H1 (cell line): ENCODE results near the gene TEX101.

Source experiments
- CREB1 ChIP-seq: IDR thresholded peaks from 2 replicates; pipeline ENCODE4 v1.6.1; 2012; ENCODE audit warnings: inconsistent platforms
- EGR1 ChIP-seq: IDR thresholded peaks from 2 replicates; pipeline ENCODE4 v1.6.1; 2011; ENCODE audit warnings: low read depth, low read length, borderline replicate concordance
- EZH2 ChIP-seq: fragments of 200-600 bp; sonication (generic); IDR thresholded peaks from 2 replicates; pipeline ENCODE4 v1.7.1; 2012; ENCODE audit warnings: low read depth, mild to moderate bottlenecking, moderate library complexity, low read length, inconsistent platforms; ENCODE audit not compliant: severe bottlenecking
- JUND ChIP-seq: IDR thresholded peaks from 2 replicates; pipeline ENCODE4 v1.6.1; 2011; ENCODE audit warnings: mild to moderate bottlenecking, improper control_type of control experiment, low read length
- KDM5A ChIP-seq: fragments of 200-600 bp; IDR thresholded peaks from 2 replicates; pipeline ENCODE4 v1.7.1; 2012; ENCODE audit warnings: mild to moderate bottlenecking, low read length, inconsistent platforms, mixed read lengths
- PHF8 ChIP-seq: fragments of 200-600 bp; sonication (generic); conservative IDR thresholded peaks from 2 replicates; pipeline ENCODE4 v1.7.1; 2012; ENCODE audit warnings: low read depth, mild to moderate bottlenecking, inconsistent platforms, low read length, moderate library complexity
- POLR2AphosphoS5 ChIP-seq: IDR thresholded peaks from 2 replicates; pipeline ENCODE4 v1.6.1; 2011; ENCODE audit warnings: low read depth, low read length
- RBBP5 ChIP-seq: IDR thresholded peaks from 2 replicates; pipeline ENCODE4 v1.7.1; 2012; ENCODE audit warnings: low read depth, mild to moderate bottlenecking, inconsistent platforms, low read length, moderate library complexity, borderline replicate concordance
- RFX5 ChIP-seq: IDR thresholded peaks from 2 replicates; pipeline ENCODE4 v1.6.1; 2011; ENCODE audit warnings: low read depth, low read length, improper control_type of control experiment, borderline replicate concordance
- RNF2 ChIP-seq: fragments of 200-900, 300-1000 bp; sonication (generic); IDR thresholded peaks from 2 replicates; pipeline ENCODE4 v1.7.1; 2016; ENCODE audit warnings: borderline replicate concordance, low read depth, mild to moderate bottlenecking, antibody characterized with exemption, low read length; ENCODE audit not compliant: poor library complexity, severe bottlenecking; ENCODE audit errors: missing control alignments
- SRF ChIP-seq: IDR thresholded peaks from 2 replicates; pipeline ENCODE4 v1.6.1; 2011; ENCODE audit warnings: mild to moderate bottlenecking, low read depth, low read length, moderate library complexity
- ZNF274 ChIP-seq: IDR thresholded peaks from 2 replicates; pipeline ENCODE4 v1.7.0; 2012; ENCODE audit warnings: low read length, borderline replicate concordance; ENCODE audit errors: extremely low read depth
- TF ChIP-seq, protein P1 (sequence below): IDR thresholded peaks from 2 replicates; pipeline ENCODE4 v1.6.1; 2012; ENCODE audit warnings: low read length, inconsistent platforms
- TF ChIP-seq, protein P2 (sequence below), 3 experiments: IDR thresholded peaks; 1 replicate in 2 of 3; 2 replicates in 1 of 3; pipeline versions ENCODE4 v1.5.1 to v1.6.1; 2011; ENCODE audit warnings: low read length in 3 of 3, mild to moderate bottlenecking in 3 of 3, inconsistent platforms in 2 of 3, low read depth in 1 of 3, moderate library complexity in 1 of 3; ENCODE audit not compliant: insufficient read depth in 1 of 3; ENCODE audit errors: control extremely low read depth in 1 of 3

DNA sequence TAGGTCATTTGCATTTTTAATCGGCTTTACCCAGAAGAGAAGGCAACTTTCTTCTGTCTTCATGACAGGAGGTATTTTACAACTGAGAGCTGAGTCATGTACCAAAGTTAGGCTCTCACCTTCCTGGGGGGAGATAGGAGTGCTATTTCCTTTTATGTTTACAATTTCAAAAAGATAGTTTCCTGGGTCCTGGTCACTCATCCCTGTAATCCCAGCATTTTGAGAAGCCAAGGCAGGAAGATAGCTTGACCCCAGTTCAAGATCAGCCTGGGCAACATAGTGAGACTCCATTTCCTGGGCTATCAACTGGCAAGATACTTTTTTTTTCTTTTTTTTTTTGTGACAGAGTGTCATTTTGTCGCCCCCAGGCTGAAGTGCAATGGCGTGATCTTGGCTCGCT lies 43.1 kb downstream of the TEX101 start:
- TF ChIP-seq CREB1 (no peak), EZH2 (no peak), RBBP5 (no peak), POLR2AphosphoS5 (no peak), EGR1 (no peak), JUND (no peak), KDM5A (no peak), SRF (no peak), RNF2 (no peak), RFX5 (no peak), PHF8 (no peak), ZNF274 (no peak)
- TF ChIP-seq, protein P1, sequence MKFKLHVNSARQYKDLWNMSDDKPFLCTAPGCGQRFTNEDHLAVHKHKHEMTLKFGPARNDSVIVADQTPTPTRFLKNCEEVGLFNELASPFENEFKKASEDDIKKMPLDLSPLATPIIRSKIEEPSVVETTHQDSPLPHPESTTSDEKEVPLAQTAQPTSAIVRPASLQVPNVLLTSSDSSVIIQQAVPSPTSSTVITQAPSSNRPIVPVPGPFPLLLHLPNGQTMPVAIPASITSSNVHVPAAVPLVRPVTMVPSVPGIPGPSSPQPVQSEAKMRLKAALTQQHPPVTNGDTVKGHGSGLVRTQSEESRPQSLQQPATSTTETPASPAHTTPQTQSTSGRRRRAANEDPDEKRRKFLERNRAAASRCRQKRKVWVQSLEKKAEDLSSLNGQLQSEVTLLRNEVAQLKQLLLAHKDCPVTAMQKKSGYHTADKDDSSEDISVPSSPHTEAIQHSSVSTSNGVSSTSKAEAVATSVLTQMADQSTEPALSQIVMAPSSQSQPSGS = no peak
- TF ChIP-seq, protein P2, sequence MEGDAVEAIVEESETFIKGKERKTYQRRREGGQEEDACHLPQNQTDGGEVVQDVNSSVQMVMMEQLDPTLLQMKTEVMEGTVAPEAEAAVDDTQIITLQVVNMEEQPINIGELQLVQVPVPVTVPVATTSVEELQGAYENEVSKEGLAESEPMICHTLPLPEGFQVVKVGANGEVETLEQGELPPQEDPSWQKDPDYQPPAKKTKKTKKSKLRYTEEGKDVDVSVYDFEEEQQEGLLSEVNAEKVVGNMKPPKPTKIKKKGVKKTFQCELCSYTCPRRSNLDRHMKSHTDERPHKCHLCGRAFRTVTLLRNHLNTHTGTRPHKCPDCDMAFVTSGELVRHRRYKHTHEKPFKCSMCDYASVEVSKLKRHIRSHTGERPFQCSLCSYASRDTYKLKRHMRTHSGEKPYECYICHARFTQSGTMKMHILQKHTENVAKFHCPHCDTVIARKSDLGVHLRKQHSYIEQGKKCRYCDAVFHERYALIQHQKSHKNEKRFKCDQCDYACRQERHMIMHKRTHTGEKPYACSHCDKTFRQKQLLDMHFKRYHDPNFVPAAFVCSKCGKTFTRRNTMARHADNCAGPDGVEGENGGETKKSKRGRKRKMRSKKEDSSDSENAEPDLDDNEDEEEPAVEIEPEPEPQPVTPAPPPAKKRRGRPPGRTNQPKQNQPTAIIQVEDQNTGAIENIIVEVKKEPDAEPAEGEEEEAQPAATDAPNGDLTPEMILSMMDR (IDR thresholded peaks at IDR 0.05; ENCODE audit: control extremely low read depth in 1 of 3, insufficient read depth in 1 of 3, low read depth in 1 of 3, low read length in 3 of 3) = no peak
